ENCODE results near the gene GCK. TPM values are rescaled to one million over a fixed set of nuclear protein-coding genes. Genes with fewer than 3 reads are reported as not detected.

The GCK gene
- total and polyA plus RNA-seq, 2 of the 13 experiments (the other 11 are each of a cell fraction or from before 2014, with no cell fraction given): not detected

DNA sequence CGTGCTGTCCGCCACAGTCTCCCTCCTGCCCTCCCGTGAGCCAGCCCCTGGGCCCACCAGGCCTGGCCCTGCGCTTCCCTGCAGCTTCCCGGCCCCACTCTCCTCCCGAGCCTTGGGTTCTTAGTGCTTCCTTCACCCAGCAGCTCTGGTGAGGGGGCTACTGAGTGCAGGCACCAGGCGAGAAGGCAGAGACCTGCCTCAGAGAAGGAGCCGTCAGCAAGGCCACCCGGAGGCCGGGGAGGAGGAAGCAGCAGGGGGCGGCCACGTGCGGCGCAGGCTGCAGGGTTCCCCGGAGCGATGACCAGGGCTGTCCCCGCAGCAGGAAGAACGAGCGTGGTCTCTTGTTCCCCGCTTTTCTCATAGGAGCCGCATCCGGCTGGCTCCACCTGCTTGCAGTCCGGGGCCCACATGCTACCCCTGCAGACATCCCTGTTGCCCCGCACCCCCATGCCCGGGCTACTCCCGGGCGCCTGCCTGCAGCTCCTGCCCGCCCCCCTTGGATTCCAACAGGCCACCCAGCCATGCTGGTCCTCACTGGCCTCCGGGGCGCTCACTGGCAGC, 32.1 kb upstream of the GCK start (continued):
- TF ChIP-seq EP300 (IDR thresholded peaks at IDR 0.05; ENCODE audit: low read depth in 2 of 2, low read length in 2 of 2) (no peak), EP300 (CRISPR knock-in tag; IDR thresholded peaks at IDR 0.05; ENCODE audit: borderline replicate concordance) (no peak), NFYC (CRISPR knock-in tag; IDR thresholded peaks at IDR 0.05) (0 out of 2 replicates have a peak, but pooled peaks have one; percentile 22), EED (CRISPR knock-in tag; IDR thresholded peaks at IDR 0.05) (peak; percentile 90; the same call in 1 of the 2 replicates), SP4 (CRISPR knock-in tag; IDR thresholded peaks at IDR 0.05) (peak; percentile 39; the same call in 1 of the 2 replicates)
- TF ChIP-seq, protein P1, sequence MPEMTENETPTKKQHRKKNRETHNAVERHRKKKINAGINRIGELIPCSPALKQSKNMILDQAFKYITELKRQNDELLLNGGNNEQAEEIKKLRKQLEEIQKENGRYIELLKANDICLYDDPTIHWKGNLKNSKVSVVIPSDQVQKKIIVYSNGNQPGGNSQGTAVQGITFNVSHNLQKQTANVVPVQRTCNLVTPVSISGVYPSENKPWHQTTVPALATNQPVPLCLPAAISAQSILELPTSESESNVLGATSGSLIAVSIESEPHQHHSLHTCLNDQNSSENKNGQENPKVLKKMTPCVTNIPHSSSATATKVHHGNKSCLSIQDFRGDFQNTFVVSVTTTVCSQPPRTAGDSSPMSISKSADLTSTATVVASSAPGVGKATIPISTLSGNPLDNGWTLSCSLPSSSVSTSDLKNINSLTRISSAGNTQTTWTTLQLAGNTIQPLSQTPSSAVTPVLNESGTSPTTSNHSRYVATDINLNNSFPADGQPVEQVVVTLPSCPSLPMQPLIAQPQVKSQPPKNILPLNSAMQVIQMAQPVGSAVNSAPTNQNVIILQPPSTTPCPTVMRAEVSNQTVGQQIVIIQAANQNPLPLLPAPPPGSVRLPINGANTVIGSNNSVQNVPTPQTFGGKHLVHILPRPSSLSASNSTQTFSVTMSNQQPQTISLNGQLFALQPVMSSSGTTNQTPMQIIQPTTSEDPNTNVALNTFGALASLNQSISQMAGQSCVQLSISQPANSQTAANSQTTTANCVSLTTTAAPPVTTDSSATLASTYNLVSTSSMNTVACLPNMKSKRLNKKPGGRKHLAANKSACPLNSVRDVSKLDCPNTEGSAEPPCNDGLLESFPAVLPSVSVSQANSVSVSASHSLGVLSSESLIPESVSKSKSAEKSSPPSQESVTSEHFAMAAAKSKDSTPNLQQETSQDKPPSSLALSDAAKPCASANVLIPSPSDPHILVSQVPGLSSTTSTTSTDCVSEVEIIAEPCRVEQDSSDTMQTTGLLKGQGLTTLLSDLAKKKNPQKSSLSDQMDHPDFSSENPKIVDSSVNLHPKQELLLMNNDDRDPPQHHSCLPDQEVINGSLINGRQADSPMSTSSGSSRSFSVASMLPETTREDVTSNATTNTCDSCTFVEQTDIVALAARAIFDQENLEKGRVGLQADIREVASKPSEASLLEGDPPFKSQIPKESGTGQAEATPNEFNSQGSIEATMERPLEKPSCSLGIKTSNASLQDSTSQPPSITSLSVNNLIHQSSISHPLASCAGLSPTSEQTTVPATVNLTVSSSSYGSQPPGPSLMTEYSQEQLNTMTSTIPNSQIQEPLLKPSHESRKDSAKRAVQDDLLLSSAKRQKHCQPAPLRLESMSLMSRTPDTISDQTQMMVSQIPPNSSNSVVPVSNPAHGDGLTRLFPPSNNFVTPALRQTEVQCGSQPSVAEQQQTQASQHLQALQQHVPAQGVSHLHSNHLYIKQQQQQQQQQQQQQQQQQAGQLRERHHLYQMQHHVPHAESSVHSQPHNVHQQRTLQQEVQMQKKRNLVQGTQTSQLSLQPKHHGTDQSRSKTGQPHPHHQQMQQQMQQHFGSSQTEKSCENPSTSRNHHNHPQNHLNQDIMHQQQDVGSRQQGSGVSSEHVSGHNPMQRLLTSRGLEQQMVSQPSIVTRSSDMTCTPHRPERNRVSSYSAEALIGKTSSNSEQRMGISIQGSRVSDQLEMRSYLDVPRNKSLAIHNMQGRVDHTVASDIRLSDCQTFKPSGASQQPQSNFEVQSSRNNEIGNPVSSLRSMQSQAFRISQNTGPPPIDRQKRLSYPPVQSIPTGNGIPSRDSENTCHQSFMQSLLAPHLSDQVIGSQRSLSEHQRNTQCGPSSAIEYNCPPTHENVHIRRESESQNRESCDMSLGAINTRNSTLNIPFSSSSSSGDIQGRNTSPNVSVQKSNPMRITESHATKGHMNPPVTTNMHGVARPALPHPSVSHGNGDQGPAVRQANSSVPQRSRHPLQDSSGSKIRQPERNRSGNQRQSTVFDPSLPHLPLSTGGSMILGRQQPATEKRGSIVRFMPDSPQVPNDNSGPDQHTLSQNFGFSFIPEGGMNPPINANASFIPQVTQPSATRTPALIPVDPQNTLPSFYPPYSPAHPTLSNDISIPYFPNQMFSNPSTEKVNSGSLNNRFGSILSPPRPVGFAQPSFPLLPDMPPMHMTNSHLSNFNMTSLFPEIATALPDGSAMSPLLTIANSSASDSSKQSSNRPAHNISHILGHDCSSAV (CRISPR knock-in tag; IDR thresholded peaks at IDR 0.05; ENCODE audit: borderline replicate concordance): no peak
- TF ChIP-seq, protein P2, sequence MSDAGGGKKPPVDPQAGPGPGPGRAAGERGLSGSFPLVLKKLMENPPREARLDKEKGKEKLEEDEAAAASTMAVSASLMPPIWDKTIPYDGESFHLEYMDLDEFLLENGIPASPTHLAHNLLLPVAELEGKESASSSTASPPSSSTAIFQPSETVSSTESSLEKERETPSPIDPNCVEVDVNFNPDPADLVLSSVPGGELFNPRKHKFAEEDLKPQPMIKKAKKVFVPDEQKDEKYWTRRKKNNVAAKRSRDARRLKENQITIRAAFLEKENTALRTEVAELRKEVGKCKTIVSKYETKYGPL (CRISPR knock-in tag; IDR thresholded peaks at IDR 0.05): no peak
- TF ChIP-seq, protein P3, sequence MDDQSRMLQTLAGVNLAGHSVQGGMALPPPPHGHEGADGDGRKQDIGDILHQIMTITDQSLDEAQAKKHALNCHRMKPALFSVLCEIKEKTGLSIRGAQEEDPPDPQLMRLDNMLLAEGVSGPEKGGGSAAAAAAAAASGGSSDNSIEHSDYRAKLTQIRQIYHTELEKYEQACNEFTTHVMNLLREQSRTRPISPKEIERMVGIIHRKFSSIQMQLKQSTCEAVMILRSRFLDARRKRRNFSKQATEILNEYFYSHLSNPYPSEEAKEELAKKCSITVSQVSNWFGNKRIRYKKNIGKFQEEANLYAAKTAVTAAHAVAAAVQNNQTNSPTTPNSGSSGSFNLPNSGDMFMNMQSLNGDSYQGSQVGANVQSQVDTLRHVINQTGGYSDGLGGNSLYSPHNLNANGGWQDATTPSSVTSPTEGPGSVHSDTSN (CRISPR knock-in tag; IDR thresholded peaks at IDR 0.05; ENCODE audit: borderline replicate concordance): peak; percentile 54; the same call in 1 of the 2 replicates
- TF ChIP-seq, protein P4, sequence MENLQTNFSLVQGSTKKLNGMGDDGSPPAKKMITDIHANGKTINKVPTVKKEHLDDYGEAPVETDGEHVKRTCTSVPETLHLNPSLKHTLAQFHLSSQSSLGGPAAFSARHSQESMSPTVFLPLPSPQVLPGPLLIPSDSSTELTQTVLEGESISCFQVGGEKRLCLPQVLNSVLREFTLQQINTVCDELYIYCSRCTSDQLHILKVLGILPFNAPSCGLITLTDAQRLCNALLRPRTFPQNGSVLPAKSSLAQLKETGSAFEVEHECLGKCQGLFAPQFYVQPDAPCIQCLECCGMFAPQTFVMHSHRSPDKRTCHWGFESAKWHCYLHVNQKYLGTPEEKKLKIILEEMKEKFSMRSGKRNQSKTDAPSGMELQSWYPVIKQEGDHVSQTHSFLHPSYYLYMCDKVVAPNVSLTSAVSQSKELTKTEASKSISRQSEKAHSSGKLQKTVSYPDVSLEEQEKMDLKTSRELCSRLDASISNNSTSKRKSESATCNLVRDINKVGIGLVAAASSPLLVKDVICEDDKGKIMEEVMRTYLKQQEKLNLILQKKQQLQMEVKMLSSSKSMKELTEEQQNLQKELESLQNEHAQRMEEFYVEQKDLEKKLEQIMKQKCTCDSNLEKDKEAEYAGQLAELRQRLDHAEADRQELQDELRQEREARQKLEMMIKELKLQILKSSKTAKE (CRISPR knock-in tag; IDR thresholded peaks at IDR 0.05; ENCODE audit: borderline replicate concordance): no peak
- TF ChIP-seq, protein P5, sequence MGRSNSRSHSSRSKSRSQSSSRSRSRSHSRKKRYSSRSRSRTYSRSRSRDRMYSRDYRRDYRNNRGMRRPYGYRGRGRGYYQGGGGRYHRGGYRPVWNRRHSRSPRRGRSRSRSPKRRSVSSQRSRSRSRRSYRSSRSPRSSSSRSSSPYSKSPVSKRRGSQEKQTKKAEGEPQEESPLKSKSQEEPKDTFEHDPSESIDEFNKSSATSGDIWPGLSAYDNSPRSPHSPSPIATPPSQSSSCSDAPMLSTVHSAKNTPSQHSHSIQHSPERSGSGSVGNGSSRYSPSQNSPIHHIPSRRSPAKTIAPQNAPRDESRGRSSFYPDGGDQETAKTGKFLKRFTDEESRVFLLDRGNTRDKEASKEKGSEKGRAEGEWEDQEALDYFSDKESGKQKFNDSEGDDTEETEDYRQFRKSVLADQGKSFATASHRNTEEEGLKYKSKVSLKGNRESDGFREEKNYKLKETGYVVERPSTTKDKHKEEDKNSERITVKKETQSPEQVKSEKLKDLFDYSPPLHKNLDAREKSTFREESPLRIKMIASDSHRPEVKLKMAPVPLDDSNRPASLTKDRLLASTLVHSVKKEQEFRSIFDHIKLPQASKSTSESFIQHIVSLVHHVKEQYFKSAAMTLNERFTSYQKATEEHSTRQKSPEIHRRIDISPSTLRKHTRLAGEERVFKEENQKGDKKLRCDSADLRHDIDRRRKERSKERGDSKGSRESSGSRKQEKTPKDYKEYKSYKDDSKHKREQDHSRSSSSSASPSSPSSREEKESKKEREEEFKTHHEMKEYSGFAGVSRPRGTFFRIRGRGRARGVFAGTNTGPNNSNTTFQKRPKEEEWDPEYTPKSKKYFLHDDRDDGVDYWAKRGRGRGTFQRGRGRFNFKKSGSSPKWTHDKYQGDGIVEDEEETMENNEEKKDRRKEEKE (IDR thresholded peaks at IDR 0.05): no peak

Measured in HepG2 (cell line).